Measurements from ENCODE around the gene SHROOM4.

The SHROOM4 gene

GRCh38 chrX:50778272-50778671 is 35.7 kb downstream of the SHROOM4 start:
- no peak for DNase-seq (ENCODE audit: low read depth)

- DNase-seq (ENCODE audit: low read depth) = no peak
Observed at GRCh38 chrX:50776248-50776647, 37.7 kb downstream of the SHROOM4 start.

DNA sequence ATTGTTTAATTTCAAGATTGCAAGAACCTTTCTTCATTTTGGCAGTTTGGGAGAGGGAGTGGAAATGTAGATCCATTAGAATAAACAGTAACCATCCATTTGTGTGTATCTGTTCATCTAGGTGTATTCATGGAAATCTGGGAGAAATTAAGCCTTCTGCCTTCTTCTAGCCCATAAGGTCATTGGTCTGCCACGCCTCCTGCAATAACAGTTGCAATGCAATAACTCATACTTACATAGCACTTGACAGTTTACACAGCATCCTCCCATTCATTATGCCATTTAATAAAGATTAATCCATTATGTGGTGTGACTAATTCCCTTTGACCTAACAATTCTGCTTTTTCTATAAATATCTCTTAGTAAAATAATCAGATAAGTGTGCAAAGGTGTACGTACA is 42.6 kb downstream of the SHROOM4 start:
- DNase-seq (ENCODE audit: low read depth) = no peak

GRCh38 chrX:50770702-50771101 is 43.3 kb downstream of the SHROOM4 start:
- no peak for DNase-seq (ENCODE audit: low read depth)

- no peak for DNase-seq (ENCODE audit: low read depth)
Observed at GRCh38 chrX:50769389-50770063, 44.5 kb downstream of the SHROOM4 start.

DNA sequence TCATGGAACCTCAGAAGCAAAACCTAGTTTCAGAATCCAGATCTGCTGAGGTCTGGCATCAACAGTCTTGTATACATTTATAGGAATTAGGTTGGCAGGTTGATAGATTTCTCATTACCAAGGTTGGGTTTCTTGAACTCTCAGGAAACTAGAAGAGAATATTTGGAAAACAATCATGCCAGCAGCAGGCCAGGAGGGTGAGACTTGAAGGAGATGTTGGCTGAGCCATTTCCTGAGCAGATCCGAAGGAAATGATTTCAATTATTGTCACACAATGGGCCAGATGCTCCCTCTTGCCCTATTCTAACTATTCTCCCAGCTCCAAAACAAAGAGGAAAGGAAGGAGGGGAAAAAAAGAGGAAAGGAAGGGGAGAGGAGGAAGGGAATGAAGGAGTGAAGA is 45.2 kb downstream of the SHROOM4 start:
- no peak for DNase-seq (ENCODE audit: low read depth)

GRCh38 chrX:50765986-50766385 is 48.0 kb downstream of the SHROOM4 start:
- no peak for DNase-seq (ENCODE audit: low read depth)

GRCh38 chrX:50762578-50762977 is 51.4 kb downstream of the SHROOM4 start:
- no peak for DNase-seq (ENCODE audit: low read depth)

DNA sequence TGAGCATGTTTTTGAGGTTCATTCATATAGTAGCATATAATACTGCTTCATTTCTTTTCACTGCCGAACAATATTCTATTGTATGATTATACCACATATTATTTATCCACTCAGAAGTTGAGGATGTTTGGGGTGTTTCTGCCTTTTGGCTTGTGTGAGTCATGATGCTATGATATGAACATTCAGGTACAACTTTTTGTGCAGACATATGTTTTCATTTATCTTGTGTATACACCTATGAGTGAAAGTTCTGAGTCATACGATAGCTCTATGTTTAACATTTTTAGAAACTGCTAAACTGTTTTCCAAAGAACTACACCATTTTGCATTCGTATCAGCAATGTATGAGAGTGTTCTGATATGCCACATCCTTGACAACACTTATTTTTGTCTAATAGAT is 57.7 kb downstream of the SHROOM4 start:
- DNase-seq (ENCODE audit: low read depth) = no peak

- no peak for DNase-seq (ENCODE audit: low read depth)
Observed at GRCh38 chrX:50751091-50751490, 62.9 kb downstream of the SHROOM4 start.

GRCh38 chrX:50747471-50747900 is 66.5 kb downstream of the SHROOM4 start:
- DNase-seq (ENCODE audit: low read depth) = no peak

- no peak for DNase-seq (ENCODE audit: low read depth)
Observed at GRCh38 chrX:50736656-50737055, 77.3 kb downstream of the SHROOM4 start.

GRCh38 chrX:50726296-50726695 is 87.7 kb downstream of the SHROOM4 start:
- DNase-seq (ENCODE audit: low read depth) = no peak

DNA sequence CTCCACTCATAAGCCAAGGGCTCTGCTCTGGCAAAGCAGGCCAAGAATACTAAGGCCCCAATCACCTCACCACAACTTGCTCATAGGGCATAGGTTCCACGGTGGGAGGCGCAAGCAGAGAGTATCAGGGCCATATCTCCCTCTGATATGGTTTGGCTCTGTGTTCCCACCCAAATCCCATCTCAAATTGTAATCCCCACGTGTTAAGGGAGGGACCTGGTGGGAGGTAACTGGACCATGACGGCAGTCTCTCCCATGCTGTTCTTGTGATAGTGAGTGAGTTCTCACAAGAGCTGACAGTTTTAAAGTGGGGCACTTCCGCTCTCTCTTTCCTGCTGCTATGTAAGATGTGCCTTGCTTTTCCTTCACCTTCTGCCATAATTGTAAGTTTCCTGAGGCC is 88.7 kb downstream of the SHROOM4 start:
- DNase-seq (ENCODE audit: low read depth) = no peak

DNA sequence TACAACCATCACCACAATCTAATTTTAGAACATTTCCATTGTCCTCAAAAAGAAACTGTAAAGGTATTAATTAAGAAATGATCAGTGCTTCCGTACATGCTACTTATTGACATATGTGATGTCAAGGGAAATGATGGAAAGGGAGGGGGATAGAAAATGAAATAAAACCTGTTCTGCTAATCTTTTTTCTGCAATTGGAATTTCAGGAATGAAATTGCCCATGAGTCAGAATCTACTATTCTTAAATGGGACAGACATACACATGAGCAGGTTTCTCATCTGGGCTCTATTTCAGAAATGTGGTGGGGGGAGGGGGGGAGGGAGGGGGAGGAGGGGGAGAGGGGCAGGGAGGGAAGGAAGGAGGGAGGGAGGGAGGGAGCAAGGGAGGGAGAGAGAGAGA is 91.0 kb downstream of the SHROOM4 start:
- no peak for DNase-seq (ENCODE audit: low read depth)

DNA sequence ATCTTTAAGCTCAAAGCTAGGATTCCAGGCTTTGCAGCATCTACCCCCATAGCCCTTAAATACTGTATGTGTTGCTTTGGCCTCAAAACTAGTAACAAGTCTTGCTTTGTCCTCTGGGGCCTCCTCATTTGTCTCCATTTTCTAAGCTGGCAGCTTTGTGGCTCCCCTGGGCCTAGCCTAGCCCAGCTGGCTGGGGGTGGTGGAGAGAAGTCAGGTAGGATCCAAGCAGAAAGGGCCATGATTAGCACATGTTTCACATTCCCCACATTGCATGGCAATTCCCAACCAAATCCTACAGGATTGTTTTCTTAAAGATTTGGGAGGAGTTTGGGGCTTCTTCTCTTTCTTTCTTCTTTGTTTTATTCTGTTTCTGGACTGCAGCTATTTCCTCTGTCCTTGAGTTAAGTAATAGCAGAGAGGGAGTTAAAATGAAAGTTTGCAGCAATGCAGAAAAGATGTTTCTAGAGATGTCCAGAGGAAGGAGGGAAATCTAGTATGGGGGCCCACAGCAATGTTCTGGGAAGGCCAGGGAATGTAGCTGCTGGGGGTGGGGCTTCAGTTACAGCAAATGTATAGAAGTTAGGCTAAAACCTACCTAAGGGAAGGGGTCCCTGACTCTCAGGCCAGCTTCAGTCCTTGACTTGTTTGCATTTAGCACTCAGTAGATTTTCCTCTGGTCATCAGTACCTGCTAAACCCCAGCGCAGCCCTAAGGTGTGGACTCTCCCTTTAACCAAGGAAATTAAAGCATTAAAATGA is 92.1 kb downstream of the SHROOM4 start:
- no peak for DNase-seq (ENCODE audit: low read depth)

- no peak for DNase-seq (ENCODE audit: low read depth)
Observed at GRCh38 chrX:50719614-50720013, 94.4 kb downstream of the SHROOM4 start.

DNA sequence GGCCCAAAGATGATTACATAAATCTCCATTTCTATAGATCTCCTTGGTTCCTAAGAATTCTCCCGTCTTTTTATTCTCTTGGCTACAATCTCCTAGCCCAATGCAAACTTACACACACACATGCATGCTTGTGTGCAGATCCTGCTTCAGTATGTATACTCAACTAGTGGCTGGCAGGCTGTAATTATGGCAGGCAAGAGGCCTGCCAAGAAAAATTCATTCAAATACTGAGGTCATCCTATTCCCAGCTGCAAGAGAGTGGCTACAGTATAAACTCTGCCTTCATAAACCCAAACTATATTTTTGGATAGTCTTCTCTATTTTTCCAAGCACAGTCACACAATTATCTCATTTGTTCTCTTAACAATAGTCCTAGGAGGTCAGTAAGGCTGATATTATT is 95.2 kb downstream of the SHROOM4 start:
- DNase-seq (ENCODE audit: low read depth) = no peak

GRCh38 chrX:50716706-50717105 is 97.3 kb downstream of the SHROOM4 start:
- no peak for DNase-seq (ENCODE audit: low read depth)

DNA sequence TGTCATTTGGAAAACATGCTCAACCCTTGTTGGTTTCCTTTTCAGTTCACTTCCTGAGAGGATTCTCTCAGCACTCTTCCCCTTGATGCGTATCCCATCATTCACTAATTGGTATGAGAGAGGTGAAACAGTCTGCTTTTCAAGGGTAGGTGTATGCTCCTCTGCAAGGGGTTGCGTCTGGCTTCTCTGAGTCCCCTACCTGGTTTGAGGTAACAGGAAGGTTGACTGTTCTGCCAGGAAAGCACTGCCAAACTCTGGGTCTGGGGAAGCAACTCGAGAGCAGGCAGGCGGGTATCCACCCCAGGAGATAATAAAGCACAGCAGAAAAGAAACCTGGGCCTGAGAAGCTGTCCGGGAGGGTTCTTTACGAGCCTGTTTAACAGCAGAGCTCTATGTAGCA is 101.2 kb downstream of the SHROOM4 start:
- no peak for DNase-seq (ENCODE audit: low read depth)

DNA sequence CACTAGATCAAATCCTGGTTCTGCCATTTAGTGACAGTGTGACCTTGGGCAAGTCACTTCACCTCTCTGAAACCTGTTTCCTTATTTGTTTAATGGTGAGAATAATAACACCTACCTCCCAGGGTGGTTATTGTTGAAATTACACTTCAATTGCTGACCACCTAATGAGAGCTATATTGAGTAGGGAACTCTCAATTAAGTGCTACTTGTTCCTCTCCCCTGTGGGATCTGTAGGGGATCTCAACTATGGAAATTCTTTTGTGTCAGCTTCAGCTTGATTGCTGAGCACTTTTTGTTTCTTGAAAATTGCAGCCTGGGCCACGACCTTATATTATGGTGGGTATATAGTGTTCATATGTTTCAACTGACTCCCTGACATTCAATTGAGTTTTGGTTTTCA is 102.1 kb downstream of the SHROOM4 start:
- no peak for DNase-seq (ENCODE audit: low read depth)

DNA sequence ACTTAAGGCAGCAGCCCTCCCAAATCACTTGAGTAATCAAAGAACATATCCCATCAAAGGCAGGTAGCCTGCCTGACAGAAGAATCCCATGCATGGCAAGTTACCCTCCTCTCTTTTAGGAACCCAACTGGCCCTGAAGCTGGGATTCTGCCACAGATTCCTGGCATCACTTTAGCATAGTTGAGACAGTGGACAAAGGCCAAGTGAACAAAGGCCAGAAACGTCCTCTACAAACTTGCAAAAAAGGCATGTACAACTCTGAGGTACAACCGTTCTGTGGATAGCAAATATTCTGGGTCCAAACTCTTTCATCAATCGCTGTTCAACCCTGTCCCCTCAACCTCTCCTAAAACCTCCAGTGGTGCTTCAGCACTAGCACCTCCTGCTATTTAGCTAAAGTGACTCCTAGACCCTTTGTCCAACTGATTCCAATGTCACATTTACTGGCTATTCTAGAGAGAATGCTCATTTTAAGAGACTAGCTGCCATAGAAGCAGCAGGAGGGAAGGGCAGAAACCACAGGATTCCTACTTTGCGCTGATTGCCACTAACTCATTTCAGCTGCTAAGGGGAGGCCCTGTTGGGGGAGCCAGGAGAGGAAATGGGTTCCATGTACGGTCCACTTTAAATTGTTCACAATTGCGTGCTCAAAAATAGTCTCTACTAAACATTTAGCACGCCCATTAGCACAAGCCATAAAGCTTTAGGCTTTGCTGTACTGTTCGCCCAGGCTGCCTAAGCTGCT is 105.9 kb downstream of the SHROOM4 start:
- DNase-seq (ENCODE audit: low read depth) = no peak

DNA sequence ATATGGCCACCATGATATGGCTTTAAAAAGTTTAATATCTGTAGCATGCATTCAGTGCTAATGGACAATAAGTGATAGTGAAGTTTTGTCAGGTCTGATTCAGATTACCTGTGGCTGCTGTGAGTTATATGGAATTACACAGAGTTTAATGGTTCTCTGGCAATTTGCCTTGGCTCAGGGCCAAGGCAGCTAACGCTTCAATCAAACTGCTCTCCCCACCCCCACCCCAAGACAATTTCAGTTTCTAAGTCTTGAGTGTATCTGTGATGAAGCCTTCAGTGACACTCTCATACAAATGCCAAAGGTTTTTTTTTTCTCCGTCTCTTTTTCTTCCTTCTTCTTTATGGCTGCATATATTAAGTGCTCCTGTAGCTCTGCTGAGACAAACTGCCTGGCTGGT is 106.6 kb downstream of the SHROOM4 start:
- no peak for DNase-seq (ENCODE audit: low read depth)
